GM10266 (cell line): Measurements from ENCODE around the gene HSD17B13.
"Not testable (repeated sequence)": the region's sequence is repeated elsewhere in the genome, so short reads cannot be mapped to it uniquely, and the experiment has no call there.

Experiments
- DNase-seq: peaks from one replicate; pipeline ENCODE4 v3.0.0; 2012; ENCODE audit errors: extremely low spot score
- CTCF ChIP-seq: IDR thresholded peaks from 2 replicates; pipeline ENCODE4 v1.5.1; 2012; ENCODE audit warnings: mild to moderate bottlenecking, low read depth; ENCODE audit not compliant: control insufficient read depth, insufficient read depth; ENCODE audit errors: missing control alignments

Gene HSD17B13

GRCh38 chr4:87316961-87317360 lies 5.7 kb downstream of the HSD17B13 start:
- no peak for TF ChIP-seq CTCF
- DNase-seq: no peak

- not testable (repeated sequence) for DNase-seq
Observed at GRCh38 chr4:87315000-87315399, 7.7 kb downstream of the HSD17B13 start.

DNA sequence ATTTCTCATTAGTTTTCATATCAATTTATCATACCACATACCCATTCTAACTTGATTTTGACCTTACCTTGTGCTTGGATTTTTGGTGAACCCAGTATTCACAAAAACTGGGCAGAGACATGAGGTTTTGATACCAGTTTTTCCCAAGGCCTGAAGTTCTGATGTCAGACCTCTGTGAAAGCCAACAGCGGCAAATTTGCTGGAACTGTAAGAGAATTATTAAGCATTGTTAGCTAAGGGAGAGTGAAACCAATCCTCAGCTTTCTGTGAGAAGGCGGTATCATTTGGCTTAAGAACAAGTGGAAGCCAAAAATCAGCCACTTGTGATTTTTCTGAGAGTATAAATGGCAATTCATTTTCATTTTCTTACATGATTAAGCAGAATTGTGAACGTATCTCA lies 8.9 kb downstream of the HSD17B13 start:
- DNase-seq: no peak
- TF ChIP-seq CTCF: no peak

DNA sequence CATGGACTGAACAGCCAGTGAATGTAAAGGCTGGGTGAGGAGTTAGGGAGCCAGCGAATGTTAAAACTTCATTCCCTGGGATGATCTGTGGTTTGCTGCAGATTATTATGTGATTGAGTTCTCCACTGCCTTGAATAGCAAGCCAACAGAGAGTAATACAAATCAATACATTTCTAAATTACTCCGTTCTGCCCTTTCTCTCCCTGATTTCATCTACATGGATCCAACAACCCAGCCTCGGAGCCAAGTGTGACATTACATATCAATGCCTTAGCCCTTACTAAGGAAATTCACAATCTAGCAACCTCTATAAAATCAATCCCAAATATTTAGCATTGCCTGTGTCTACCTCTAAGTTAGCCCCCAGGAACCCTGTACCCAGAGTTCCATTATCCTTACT lies 11.0 kb downstream of the HSD17B13 start:
- DNase-seq: no peak
- no peak for TF ChIP-seq CTCF

DNA sequence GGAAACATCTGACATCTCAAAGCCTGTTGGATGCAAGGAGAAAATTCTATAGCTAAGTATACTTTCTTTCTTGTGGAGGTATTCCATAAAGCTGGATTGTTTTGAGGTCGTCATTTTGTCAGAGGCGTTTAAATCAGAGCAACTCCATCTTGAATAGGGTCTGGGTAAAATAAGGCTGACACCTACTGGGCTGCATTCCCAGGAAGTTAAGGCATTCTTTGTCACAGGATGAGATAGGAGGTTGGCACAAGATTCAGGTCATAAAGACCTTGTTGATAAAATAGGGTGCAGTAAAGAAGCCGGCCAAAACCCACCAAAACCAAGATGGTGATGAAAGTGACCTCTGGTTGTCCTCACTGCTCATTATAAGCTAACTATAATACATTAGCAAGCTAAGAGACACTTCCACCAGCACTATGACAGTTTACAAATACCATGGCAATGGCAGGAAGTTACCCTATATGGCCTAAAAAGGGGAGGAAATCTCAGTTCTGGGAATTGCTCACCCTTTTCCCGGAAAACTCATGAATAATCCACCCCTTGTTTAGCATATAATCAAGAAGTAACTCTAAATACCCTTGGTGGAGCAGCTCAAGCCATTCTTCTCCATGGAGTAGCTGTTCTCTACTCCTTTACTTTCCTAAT lies 11.9 kb downstream of the HSD17B13 start:
- DNase-seq: no peak
- no peak for TF ChIP-seq CTCF

- no peak for TF ChIP-seq CTCF
- DNase-seq: no peak
Observed at GRCh38 chr4:87309625-87310024, 13.1 kb downstream of the HSD17B13 start.

DNA sequence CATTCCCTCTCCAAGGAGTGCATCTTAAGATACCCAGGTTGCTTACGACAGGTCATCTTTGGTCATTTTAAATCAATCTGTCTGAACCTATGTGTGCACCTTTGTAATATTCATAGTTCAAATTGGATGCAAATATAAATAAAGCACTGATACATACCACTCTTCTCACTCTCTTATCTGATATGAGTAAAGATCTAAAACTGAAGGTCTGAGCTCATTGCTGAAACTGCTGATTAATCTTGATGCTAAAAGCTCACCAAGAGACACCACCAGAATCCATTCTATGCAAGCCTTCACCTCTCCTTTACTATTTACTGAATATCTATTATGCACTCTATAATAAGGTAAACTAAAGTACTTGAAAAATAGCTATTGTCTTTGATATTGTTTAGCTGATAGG lies 16.6 kb downstream of the HSD17B13 start:
- peak; percentile 15 for DNase-seq
- no peak for TF ChIP-seq CTCF

- no peak for DNase-seq
- TF ChIP-seq CTCF: no peak
Observed at GRCh38 chr4:87305562-87305961, 17.1 kb downstream of the HSD17B13 start.
